Mesendoderm (in vitro differentiated cells): ENCODE results near the gene DMBX1.

ENCODE experiments used
- DNase-seq: peaks from one replicate; pipeline ENCODE4 v3.0.0; 2013
- H2AK5ac ChIP-seq: 2 replicates; pipeline ENCODE4 v1.6.1; 2013; ENCODE audit warnings: low read length, inconsistent platforms
- H2BK120ac ChIP-seq: 2 replicates; pipeline ENCODE4 v1.6.1; 2013; ENCODE audit warnings: low read depth, mild to moderate bottlenecking, low read length, moderate library complexity, mixed read lengths
- H2BK15ac ChIP-seq: replicated peaks from 2 replicates; pipeline ENCODE4 v1.6.1; 2013; ENCODE audit warnings: low read depth, mild to moderate bottlenecking, moderate library complexity
- H2BK5ac ChIP-seq: 2 replicates; pipeline ENCODE4 v1.6.1; 2013; ENCODE audit warnings: low read length, inconsistent platforms
- H3K18ac ChIP-seq: 2 replicates; pipeline ENCODE4 v1.6.1; 2013; ENCODE audit warnings: mild to moderate bottlenecking, low read length, mixed read lengths
- H3K23ac ChIP-seq: one replicate; pipeline ENCODE4 v1.6.1; 2013; ENCODE audit warnings: low read length
- H3K27ac ChIP-seq: 2 replicates; pipeline ENCODE4 v1.5.1; 2013; ENCODE audit warnings: low read depth, mild to moderate bottlenecking, inconsistent platforms, low read length, moderate library complexity
- H3K27me3 ChIP-seq: 2 replicates; pipeline ENCODE4 v1.6.1; 2013; ENCODE audit warnings: low read length, control low read depth, mild to moderate bottlenecking, inconsistent platforms; ENCODE audit not compliant: insufficient read depth, poor library complexity
- H3K36me3 ChIP-seq: 2 replicates; pipeline ENCODE4 v1.6.1; 2013; ENCODE audit warnings: low read length, inconsistent platforms; ENCODE audit not compliant: control insufficient read depth, insufficient read depth
- H3K4ac ChIP-seq: one replicate; pipeline ENCODE4 v1.6.1; 2013; ENCODE audit warnings: low read depth, mild to moderate bottlenecking, low read length, moderate library complexity
- H3K4me1 ChIP-seq: 2 replicates; pipeline ENCODE4 v1.6.1; 2013; ENCODE audit warnings: low read depth, low read length, inconsistent platforms; ENCODE audit not compliant: control insufficient read depth
- H3K4me2 ChIP-seq: 2 replicates; pipeline ENCODE4 v1.6.1; 2013; ENCODE audit warnings: low read length
- H3K4me3 ChIP-seq: 2 replicates; pipeline ENCODE4 v1.5.1; 2013; ENCODE audit warnings: mild to moderate bottlenecking, low read length
- H3K56ac ChIP-seq: one replicate; pipeline ENCODE4 v1.6.1; 2013; ENCODE audit warnings: low read length
- H3K79me1 ChIP-seq: 2 replicates; pipeline ENCODE4 v1.6.1; 2013; ENCODE audit warnings: low read length, inconsistent platforms
- H3K79me2 ChIP-seq: 2 replicates; pipeline ENCODE4 v1.6.1; 2013; ENCODE audit warnings: mild to moderate bottlenecking, low read length; ENCODE audit not compliant: control insufficient read depth, insufficient read depth
- H3K9ac ChIP-seq: 2 replicates; pipeline ENCODE4 v1.6.1; 2013; ENCODE audit warnings: low read length, inconsistent platforms
- H4K5ac ChIP-seq: one replicate; pipeline ENCODE4 v1.6.1; 2013; ENCODE audit warnings: low read length
- H4K8ac ChIP-seq: one replicate; pipeline ENCODE4 v1.6.1; 2013; ENCODE audit warnings: low read depth, mild to moderate bottlenecking, control low read depth, low read length, moderate library complexity
- WGBS: extraction: QIAGEN DNeasy Blood & Tissue Kit; methylation state at CpG from one replicate; pipeline ENCODE4 v1.1.7; 2013; ENCODE audit warnings: low lambda C conversion rate, missing lambda C conversion rate; ENCODE audit not compliant: insufficient coverage; ENCODE audit errors: extremely low coverage; 5-methylcytosine and 5-hydroxymethylcytosine counted together

Gene DMBX1

GRCh38 chr1:46530791-46531409, 41.3 kb downstream of the DMBX1 start:
- Histone ChIP-seq H3K9ac (peak overlapping the region; percentile 1), H3K79me1 (no peaks in the 10 kb centered on the region), H3K4me2 (no peak overlapping the region), H3K4me3 (no peak overlapping the region), H3K27ac (no peak overlapping the region), H2BK5ac (no peak overlapping the region), H2BK15ac (no peak overlapping the region), H3K4me1 (peaks cover 8% of the 10 kb centered on the region), H3K23ac (no peak overlapping the region), H2AK5ac (no peak overlapping the region), H3K18ac (no peak overlapping the region), H3K4ac (no peak overlapping the region), H3K27me3 (peaks cover 31% of the 10 kb centered on the region), H3K36me3 (no peaks in the 10 kb centered on the region), H2BK120ac (no peak overlapping the region), H3K56ac (no peak overlapping the region), H3K79me2 (no peaks in the 10 kb centered on the region), H4K5ac (no peak overlapping the region), H4K8ac (no peak overlapping the region)
- peak; percentile 75 for DNase-seq
- no CpG with 5 or more reads among the region's 6 CpGs for WGBS

- Histone ChIP-seq H3K36me3 (no peaks in the 10 kb centered on the region), H3K4ac (no peak overlapping the region), H3K18ac (no peak overlapping the region), H3K4me2 (no peak overlapping the region), H3K4me3 (no peak overlapping the region), H3K9ac (no peak overlapping the region), H4K8ac (no peak overlapping the region), H3K79me1 (no peaks in the 10 kb centered on the region), H3K4me1 (peaks cover 4% of the 10 kb centered on the region), H4K5ac (no peak overlapping the region), H3K27me3 (peaks cover 31% of the 10 kb centered on the region), H2BK5ac (no peak overlapping the region), H2BK120ac (no peak overlapping the region), H3K79me2 (no peaks in the 10 kb centered on the region), H2BK15ac (no peak overlapping the region), H2AK5ac (no peak overlapping the region), H3K27ac (no peak overlapping the region), H3K23ac (no peak overlapping the region), H3K56ac (no peak overlapping the region)
- WGBS: no CpG with 5 or more reads among the region's 3 CpGs
- no peak for DNase-seq
Observed at GRCh38 chr1:46532095-46532494, 42.5 kb downstream of the DMBX1 start.

GRCh38 chr1:46532498-46533178, 43.0 kb downstream of the DMBX1 start:
- H4K8ac ChIP-seq: no peak overlapping the region
- H3K4me3 ChIP-seq: no peak overlapping the region

GRCh38 chr1:46533179-46533864, 43.7 kb downstream of the DMBX1 start:
- Histone ChIP-seq H3K27ac (no peak overlapping the region), H3K23ac (peak overlapping the region; percentile 10), H3K27me3 (peaks cover 31% of the 10 kb centered on the region), H2BK15ac (no peak overlapping the region), H3K36me3 (no peaks in the 10 kb centered on the region), H2BK120ac (no peak overlapping the region), H3K4ac (no peak overlapping the region), H3K4me3 (no peak overlapping the region), H3K9ac (peak overlapping the region; percentile 62), H4K8ac (no peak overlapping the region), H2BK5ac (no peak overlapping the region), H3K18ac (no peak overlapping the region), H3K56ac (peak overlapping the region; percentile 82), H4K5ac (no peak overlapping the region), H3K4me1 (peaks cover 4% of the 10 kb centered on the region), H3K79me1 (no peaks in the 10 kb centered on the region), H3K4me2 (peak overlapping the region; percentile 62), H2AK5ac (no peak overlapping the region), H3K79me2 (no peaks in the 10 kb centered on the region)
- no CpG with 5 or more reads among the region's 71 CpGs for WGBS
- DNase-seq: no peak

More at GRCh38 chr1:46532498-46533178, 43.0 kb downstream of the DMBX1 start:
- Histone ChIP-seq H3K79me2 (no peaks in the 10 kb centered on the region), H4K5ac (no peak overlapping the region), H2BK120ac (no peak overlapping the region), H3K4ac (no peak overlapping the region), H3K79me1 (no peaks in the 10 kb centered on the region), H2AK5ac (no peak overlapping the region), H2BK5ac (no peak overlapping the region), H3K4me2 (peak overlapping the region; percentile 62), H3K36me3 (no peaks in the 10 kb centered on the region), H3K27me3 (peaks cover 31% of the 10 kb centered on the region), H3K9ac (peak overlapping the region; percentile 62), H3K23ac (no peak overlapping the region), H2BK15ac (no peak overlapping the region), H3K27ac (no peak overlapping the region), H3K18ac (no peak overlapping the region), H3K56ac (peak overlapping the region; percentile 82), H3K4me1 (peaks cover 4% of the 10 kb centered on the region)
- WGBS: no CpG with 5 or more reads among the region's 31 CpGs
- DNase-seq: peak; percentile 65

- no peak overlapping the region for H4K8ac ChIP-seq
- peaks cover 4% of the 10 kb centered on the region for H3K4me1 ChIP-seq
- H3K27me3 ChIP-seq: peaks cover 31% of the 10 kb centered on the region
- H3K79me1 ChIP-seq: no peaks in the 10 kb centered on the region
- no peaks in the 10 kb centered on the region for H3K79me2 ChIP-seq
- no peak overlapping the region for H4K5ac ChIP-seq
- H2BK120ac ChIP-seq: no peak overlapping the region
- H3K23ac ChIP-seq: no peak overlapping the region
- H3K4me3 ChIP-seq: no peak overlapping the region
- no peak overlapping the region for H3K4ac ChIP-seq
- no peak overlapping the region for H3K56ac ChIP-seq
- no peak overlapping the region for H3K9ac ChIP-seq
- no peak overlapping the region for H2BK5ac ChIP-seq
- no CpG with 5 or more reads among the region's 2 CpGs for WGBS
- no peak overlapping the region for H3K4me2 ChIP-seq
- no peak overlapping the region for H3K27ac ChIP-seq
- H2AK5ac ChIP-seq: no peak overlapping the region
- H2BK15ac ChIP-seq: no peak overlapping the region
- H3K18ac ChIP-seq: no peak overlapping the region
- no peaks in the 10 kb centered on the region for H3K36me3 ChIP-seq
- no peak for DNase-seq
Observed at GRCh38 chr1:46535063-46535462, 45.4 kb downstream of the DMBX1 start.
